HG03342 (cell line): ENCODE data around the gene SPSB1.
"Not testable (repeated sequence)": the region's sequence is repeated elsewhere in the genome, so short reads cannot be mapped to it uniquely, and the experiment has no call there.

ENCODE experiments used
- ATAC-seq: cut with Tn5 transposase; IDR thresholded peaks from one replicate; pipeline ENCODE4 v1.9.1; 2021; ENCODE audit warnings: mild to moderate bottlenecking, moderate library complexity; ENCODE audit not compliant: unreplicated experiment

SPSB1 gene

DNA sequence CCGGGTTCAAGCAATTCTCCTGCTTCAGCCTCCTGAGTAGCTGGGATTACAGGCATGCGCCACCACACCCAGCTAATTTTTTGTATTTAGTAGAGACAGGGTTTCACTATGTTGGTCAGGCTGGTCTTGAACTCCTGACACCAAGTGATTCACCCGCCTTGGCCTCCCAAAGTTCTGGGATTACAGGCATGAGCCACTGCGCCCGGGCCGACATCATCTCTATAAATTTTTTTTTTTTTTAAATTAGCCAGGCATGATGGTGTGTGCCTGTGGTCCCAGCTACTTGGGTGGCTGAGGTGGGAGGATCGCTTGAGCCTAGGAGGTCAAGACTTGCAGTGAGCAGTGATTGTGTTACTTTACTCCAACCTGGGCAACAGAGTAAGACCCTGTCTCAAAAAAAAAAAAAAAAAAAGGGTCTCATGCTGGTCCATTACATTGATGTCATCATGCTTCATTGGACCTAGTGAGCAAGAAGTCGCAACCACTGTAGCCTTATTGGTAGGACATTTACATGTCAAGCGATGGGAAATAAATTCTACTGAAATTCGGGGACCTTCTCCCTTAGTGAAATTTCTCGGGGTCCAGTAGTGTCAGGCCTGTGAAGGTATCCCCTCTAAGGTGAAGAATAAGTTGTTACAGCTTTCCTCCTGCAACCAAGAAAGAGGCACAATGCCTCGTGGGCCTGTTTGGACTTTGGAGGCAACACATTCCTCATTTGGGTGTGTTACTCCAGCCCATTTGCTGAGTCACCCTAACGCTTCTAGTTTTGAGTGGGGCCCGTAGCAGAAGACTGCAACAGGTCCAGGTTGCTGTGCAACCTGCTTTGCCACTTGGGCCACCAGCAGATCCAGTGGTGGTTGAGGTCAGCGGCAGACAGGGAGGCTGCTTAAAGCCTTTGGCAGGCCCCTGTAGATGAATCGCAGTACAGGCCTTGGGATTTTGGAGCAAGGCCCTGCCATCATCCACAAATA is 7.2 kb downstream of the SPSB1 start:
- not testable (repeated sequence) for ATAC-seq

- no peak for ATAC-seq
Measured at GRCh38 chr1:9300573-9300972, 7.9 kb downstream of the SPSB1 start.

- no peak for ATAC-seq
Measured at GRCh38 chr1:9302745-9303524, 10.2 kb downstream of the SPSB1 start.

DNA sequence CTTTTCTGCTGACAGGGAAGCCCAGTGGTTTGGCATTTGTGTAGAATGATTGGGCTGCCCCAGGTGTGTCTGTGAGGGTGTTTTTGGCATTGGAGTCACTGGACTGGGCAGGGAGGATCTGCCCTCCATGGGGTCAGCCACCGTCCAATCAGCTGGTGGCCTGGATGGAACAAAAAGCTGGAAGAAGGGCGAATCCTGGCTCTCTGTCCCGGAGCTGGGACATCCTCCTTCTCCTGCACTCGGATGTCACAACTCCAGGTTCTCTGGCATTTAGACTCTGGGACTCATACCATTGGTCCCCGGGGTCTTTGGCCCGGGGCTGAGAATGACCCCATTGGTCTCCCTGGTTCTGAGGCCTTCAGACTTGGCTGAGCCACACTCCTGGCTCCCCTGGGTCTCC is 11.2 kb downstream of the SPSB1 start:
- ATAC-seq = no peak

GRCh38 chr1:9305216-9305615 is 12.5 kb downstream of the SPSB1 start:
- no peak for ATAC-seq

DNA sequence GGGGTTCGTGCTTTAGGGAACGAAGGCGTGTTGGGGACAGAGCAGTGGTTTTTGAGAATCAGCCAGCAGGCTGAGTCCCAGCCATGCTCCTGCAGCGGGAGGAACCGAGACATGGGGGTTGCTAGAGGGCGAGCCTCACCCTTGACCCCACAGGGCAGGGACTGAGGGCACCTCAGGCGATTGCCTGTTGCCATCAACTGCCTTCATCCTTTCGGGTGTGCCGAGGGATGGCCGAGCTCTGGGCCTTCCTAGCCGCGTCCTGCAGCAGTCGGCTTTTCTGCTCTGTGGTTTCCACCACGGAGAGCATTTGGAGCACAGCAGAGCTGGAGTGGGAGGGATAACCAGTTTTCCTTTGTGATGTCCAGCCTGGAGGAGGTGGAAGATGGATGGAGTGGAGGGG is 13.3 kb downstream of the SPSB1 start:
- ATAC-seq = no peak

DNA sequence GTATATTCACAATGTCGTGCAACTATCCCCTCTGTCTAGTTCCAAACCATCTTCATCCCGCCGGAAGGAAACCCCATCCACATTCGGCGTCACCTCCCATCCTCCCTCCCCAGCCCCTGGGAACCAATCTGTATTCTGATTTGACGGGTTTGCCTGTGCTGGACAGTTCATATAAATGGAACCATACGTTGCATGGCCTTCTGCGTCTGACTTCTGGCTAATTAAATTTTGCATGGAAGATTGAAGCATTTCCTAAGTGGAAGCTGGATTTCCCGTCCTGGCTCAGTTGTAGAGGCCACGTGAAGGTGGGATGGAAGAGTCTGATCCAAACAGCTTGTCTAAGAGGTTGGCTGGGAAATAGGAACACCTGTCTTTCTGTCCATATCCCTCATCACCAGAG is 14.6 kb downstream of the SPSB1 start:
- ATAC-seq = no peak

DNA sequence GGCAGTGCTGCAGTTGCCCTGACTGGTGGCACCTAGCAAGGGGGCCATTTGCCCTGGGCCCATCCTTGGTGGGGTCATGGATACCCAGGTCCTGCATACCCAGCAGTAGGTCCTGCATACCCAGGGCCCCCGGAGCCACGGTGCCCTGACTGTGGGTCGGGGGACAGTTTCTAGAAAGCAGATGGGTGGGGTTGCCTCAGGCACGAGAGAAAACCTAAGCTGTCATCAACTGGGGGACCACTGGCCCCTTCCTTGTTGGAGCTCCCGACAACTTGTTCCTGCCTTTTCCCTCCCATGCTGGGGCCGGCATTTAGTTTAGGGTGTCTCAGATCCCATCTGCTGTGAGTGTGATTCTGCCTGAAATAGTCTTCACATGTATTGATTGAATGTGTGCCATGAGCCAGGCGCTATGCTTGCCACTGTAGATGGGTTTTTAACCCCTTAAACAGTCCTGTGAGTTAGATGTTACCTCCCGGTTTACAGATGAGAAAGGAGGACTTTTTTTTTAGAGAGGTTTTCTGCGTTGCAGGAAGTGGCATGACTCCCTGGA is 15.6 kb downstream of the SPSB1 start:
- no peak for ATAC-seq

- ATAC-seq = no peak
Measured at GRCh38 chr1:9309080-9309479, 16.4 kb downstream of the SPSB1 start.

- no peak for ATAC-seq
Measured at GRCh38 chr1:9309991-9310390, 17.3 kb downstream of the SPSB1 start.

GRCh38 chr1:9311029-9311428 is 18.3 kb downstream of the SPSB1 start:
- no peak for ATAC-seq

- ATAC-seq = no peak
Measured at GRCh38 chr1:9311479-9311878, 18.8 kb downstream of the SPSB1 start.

GRCh38 chr1:9312168-9312720 is 19.6 kb downstream of the SPSB1 start:
- ATAC-seq = no peak

DNA sequence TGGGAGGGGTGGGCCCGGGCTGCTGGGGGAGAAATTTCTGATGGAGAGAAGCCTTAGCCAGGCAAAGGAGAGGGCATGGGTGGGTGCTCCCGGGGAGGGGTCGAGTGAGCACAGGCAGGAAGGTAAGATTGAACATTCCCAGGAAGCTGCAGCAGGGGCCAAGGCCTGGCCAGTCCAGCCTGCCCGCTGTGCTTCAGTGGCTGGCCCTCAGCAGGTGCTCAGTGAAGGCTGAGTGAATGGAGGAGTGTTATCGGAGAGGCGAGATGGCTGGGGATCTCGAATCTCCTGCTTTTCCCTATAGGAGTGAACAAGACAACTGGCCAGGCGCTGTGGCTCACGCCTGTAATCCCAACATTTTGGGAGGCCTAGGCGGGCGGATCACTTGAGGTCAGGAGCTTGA is 20.9 kb downstream of the SPSB1 start:
- ATAC-seq = no peak

- ATAC-seq = no peak
Measured at GRCh38 chr1:9314111-9314510, 21.4 kb downstream of the SPSB1 start.

GRCh38 chr1:9314711-9315379 is 22.2 kb downstream of the SPSB1 start:
- ATAC-seq = no peak

GRCh38 chr1:9315411-9316079 is 22.9 kb downstream of the SPSB1 start:
- ATAC-seq = no peak

- no peak for ATAC-seq
Measured at GRCh38 chr1:9316080-9316444, 23.4 kb downstream of the SPSB1 start.

DNA sequence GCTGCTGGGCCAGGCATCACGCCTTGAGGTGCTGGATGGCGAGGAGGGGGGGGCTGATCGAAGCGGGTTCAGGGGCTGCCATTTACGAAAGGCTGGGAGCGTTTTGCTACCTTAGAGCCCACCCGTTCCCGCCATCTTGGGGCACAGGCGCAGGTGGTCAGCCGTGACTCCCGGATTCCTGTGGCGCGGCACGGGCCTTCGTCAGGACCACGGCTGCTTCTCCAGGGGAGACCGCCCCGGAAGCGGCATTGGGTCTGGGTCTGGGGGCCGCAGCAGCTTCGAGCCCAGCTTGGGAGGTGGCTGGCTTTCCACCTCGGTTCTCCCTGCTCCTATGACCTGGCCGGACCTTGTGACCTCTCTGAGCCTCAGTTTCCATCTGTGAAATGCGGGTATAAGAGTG is 23.8 kb downstream of the SPSB1 start:
- no peak for ATAC-seq

GRCh38 chr1:9317072-9317471 is 24.4 kb downstream of the SPSB1 start:
- no peak for ATAC-seq
